SH-SY5Y (cell line): ENCODE results near the gene AGAP5.

ENCODE experiments used
- GATA2 ChIP-seq: IDR thresholded peaks from 2 replicates; pipeline ENCODE4 v1.6.1; 2011; ENCODE audit warnings: mild to moderate bottlenecking, low read depth, low read length
- GATA3 ChIP-seq: IDR thresholded peaks from 2 replicates; pipeline ENCODE4 v1.6.1; 2011; ENCODE audit warnings: low read depth, mild to moderate bottlenecking, low read length, moderate library complexity

- no peak for TF ChIP-seq GATA2
- TF ChIP-seq GATA3, result no peak
These were observed 56.4 kb downstream of the AGAP5 start, which contains the start of gene MYOZ1 for GRCh38 chr10:73641328-73642060.
